NCI-H345 treated with DMSO at 0.1 percent for 48 hours (cell line): ENCODE results near the gene RPH3AL.
"Not testable (repeated sequence)": the region's sequence is repeated elsewhere in the genome, so short reads cannot be mapped to it uniquely, and the experiment has no call there.

ENCODE experiments used
- DNase-seq: peaks from one replicate; lab custom pipeline; 2025; ENCODE audit not compliant: unreplicated experiment; lab: John Stamatoyannopoulos, UW

RPH3AL gene

DNA sequence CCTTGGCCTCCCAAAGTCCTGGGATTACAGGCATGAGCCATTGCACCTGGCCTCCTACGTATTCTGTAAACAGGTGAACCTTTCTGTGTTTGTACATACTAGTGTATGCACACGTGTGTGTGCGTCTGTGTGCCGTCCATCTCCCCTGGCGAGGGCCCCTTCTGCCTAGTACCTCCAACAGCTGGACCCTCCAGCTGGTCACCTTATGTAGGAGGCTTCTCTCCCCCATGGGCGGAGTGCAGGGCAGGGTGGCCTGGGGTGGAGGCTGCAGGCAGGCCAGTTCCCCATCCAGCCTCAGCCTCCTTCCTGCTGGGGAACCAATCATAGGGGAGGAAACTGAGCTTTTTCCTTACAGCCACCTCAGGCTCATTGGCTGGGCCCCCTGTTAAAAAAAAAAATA, 146.8 kb downstream of the RPH3AL start:
- no peak for DNase-seq

DNA sequence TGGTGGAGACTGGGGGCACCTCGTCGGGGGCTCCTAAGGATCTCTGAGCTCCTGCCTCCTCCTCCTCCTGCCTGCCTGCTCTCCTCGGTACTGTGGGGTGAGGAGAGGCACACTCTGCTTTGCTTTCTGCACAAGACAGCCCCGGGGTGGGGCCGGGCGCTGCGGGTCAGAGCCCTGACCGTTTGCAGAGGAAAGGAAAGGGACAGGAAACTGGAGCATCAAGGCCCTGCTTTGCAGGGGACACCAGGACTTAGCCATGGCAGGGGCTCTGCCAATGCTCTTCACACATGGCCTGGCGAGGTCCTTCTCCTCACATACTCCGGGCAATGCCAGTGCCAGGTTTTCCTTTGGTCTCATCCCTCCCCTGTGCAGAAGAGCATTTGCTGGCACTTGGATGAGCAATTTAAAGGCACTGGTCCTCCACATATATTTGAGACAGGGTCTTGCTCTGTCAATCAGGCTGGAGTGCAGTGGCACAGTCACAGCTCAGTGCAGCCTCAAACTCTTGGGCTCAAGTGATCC, 147.4 kb downstream of the RPH3AL start:
- no peak for DNase-seq

DNA sequence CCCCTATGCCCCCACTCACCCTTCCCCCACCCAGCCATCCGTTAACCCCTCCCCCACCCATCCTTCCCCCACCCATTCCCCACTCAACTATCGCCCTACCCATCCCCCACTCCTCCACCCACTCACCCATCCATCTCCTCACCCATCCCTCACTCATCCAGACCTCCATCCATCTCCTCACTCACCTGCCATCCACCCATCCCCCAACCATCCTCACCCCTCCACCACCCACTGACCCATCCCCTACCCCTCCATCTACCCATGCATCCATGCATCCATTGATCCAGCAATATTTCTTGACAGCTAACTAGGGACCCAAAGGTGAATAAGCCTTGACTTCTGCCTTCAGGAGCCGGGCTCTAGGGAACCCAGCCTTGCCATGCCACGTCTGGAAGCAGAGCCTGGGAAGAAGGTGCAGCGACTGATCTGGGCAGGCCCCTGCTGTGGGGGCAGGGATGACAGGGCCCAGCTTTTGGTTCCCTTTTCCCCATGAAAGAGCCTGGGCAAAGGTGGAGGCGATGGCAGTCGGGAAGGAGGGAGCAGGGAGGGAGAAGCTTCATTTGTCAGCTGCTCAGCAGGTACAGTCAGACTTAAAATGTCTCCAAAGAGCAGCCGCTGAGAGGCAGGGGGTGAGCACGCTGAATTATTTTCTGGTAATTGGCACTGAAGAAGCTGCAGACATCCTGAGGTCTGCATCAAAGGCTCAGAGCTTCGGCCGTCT, 148.0 kb downstream of the RPH3AL start:
- no peak for DNase-seq

DNA sequence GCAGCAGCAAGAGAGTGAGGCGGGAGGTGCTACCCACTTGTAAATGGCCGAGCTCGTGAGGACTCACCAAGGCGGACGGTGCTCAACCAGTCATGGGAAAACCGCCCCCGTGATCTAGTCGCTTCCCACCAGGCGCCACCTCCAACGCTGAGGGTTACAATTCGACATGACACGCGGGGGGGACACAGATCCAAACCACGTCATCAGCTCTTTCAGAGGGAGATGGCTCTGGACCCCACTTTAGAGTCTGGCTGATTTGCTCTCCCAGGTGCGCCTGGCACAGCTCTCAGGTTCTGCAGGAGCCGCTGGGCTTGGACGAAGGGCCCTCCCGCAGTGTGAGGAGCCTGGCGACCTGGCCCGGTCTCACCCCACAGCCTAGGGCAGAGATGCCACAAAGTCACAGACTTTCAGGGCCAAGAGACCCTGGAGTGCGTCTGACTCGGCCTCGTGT, 150.1 kb downstream of the RPH3AL start:
- DNase-seq: no peak

DNA sequence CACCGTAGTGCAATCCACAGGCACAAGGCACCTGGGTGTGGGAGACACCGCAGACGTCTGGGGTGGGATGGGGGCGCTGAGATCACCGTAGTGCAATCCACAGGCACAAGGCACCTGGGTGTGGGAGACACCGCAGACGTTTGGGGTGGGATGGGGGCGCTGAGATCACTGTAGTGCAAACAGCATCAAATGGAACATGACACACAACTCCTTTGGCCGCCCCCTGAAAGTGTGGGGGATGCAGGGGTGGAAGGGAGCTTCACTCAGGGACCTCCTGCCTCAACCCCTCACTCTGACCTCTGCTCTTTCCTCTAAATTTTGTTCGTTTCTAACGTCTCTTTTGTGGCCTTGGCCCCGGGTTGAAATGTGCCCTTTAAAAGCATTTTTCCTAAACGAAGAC, 150.9 kb downstream of the RPH3AL start:
- DNase-seq: not testable (repeated sequence)

DNA sequence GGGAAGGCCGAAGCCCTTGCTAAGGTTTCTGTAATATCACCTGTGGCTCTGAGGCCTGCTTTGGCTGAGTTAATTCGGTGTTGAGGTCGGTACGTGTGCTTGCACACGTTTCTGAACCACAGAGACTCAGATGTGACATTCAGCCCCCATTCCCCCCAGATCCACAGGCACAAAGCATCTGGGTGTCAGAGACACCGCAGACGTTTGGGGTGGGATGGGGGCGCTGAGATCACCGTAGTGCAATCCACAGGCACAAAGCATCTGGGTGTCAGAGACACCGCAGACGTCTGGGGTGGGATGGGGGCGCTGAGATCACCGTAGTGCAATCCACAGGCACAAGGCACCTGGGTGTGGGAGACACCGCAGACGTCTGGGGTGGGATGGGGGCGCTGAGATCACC, 151.3 kb downstream of the RPH3AL start:
- DNase-seq: not testable (repeated sequence)

DNA sequence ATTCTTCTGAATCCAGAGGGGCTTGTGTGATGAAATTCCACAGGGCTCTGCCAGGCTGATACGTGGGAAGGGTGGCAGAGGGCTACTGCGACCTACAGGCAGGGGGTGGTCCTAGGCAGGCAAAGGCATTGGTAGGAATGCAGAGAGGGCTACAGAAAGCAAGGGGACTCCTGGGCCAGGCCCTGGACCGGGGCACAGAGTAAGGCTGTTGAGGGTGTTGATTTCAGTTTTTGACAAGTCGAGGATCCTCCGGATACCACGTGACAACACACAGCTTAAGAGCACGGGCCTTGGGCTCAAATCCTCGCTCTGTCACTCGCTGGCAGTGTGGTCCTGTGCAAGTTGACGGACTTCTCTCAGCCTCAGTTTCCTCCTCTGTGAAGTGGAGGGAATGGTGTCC, 152.0 kb downstream of the RPH3AL start:
- no peak for DNase-seq

DNA sequence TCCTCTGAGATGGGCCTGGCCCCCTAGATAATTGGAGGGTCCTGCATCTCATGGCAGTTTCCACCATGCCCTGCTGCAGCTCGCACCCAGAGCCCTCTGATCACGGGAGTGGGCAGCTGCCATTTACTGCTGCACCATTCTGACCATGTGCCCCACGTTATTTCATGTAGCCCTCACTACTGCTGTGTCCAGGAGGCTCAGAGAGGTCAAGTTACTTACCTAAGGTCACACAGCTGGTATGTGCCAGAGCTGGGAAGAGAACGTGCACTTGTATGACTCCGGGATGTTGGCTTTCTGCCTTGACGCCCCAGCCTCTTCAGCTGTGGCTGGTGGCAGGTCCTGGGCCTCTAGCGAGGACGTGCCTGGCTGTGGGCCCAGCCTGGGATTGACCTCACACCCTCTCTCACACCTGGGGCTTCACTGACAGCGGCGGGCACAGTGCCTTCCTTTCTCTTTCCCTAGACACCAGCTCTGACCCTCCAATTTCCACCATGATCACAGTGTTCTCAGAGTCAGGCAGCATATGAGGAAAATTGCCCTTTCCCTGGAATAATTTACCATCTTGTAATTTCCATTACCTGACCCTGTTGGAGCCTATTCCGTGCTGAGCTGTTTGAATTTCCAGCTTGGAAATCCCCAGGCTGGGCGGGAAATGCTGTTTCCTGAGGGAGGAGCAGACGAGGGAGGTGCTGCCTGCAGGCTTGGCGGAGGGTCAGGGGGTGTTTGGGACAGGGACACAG, 152.6 kb downstream of the RPH3AL start:
- no peak for DNase-seq

DNA sequence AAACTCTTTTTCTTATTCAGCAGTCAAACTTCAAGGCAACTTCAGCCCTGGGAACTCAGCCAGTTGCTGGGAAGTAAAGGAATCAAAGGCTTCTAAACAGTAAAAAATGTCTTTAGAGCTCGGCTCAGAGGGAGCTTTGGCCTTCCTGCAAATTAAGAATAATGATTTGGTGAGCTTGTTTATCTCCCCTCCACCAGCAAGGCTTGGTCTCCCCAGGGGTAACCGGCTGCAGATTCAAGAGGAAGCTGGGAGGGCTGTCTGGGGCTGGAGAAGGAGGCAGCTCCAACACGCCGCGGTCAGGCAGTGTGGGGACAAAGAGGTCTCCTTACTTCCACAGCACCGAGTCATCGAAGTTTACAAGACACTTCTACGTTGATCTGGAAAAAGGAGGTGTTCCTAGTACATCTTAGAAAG, 153.4 kb downstream of the RPH3AL start:
- no peak for DNase-seq

DNA sequence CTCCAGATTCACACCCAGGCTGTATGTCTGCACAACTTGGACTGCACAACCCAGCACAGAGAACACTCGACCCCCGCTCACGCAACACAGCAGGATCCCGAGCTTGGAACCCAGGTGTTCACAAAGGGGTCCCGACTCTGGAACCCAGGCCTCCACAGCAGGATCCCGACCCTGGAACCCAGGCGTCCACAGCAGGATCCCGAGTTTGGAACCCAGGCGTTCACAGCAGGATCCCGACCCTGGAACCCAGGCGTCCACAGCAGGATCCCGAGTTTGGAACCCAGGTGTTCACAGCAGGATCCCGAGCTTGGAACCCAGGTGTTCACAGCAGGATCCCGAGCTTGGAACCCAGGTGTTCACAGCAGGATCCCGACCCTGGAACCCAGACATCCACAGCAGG, 154.4 kb downstream of the RPH3AL start:
- DNase-seq: not testable (repeated sequence)

DNA sequence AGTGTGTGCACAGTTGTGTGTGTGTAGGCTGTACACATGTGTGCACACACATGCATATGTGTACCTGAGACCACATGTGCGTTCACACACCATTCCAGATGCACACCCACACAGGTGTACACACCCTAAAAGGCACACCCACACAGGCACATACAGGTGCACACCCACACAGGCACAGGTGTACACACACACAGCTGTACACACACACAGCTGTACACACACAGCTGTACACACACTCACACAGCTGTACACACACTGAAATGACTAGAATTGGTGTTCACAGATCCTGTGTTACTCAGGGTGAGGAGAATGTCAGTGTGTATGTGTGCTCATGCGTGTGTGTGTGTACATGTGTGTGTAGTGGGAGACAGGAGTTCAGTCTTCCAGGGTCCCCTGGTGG, 155.3 kb downstream of the RPH3AL start:
- DNase-seq: no peak

DNA sequence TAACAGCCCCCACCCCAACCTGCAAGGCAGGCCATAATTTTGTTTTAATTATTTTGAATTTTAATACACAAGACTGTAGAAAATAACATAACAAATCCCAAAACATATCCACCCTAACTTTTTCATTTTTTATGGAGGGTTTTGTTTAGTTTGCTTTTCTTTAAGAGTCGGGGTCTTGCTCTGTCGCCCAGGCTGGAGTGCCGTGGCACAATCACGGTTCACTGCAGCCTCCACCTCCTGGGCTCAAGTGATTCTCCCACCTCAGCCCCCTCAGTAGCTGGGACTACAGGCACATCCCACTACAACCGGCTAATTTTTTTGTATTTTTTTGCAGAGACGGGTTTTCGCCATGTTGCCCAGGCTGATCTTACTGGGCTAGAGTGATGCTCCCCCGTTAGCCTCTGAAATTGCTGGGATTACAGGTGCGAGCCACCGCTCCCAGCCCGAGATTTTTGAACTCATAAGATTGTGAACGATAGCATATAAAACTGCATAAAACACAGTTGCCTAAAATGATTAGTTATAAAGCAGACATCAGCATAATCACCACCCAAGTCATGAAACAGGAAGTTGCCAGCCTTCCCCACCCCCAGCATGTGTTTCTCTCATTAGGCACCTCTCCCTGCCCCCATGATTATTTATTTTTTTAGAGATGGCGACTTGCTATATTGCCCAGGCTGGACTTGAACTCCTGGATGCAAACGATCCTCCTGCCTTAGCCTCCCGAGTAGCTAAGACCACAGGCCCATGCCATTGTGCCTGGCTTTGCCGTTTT, 157.6 kb downstream of the RPH3AL start:
- no peak for DNase-seq

DNA sequence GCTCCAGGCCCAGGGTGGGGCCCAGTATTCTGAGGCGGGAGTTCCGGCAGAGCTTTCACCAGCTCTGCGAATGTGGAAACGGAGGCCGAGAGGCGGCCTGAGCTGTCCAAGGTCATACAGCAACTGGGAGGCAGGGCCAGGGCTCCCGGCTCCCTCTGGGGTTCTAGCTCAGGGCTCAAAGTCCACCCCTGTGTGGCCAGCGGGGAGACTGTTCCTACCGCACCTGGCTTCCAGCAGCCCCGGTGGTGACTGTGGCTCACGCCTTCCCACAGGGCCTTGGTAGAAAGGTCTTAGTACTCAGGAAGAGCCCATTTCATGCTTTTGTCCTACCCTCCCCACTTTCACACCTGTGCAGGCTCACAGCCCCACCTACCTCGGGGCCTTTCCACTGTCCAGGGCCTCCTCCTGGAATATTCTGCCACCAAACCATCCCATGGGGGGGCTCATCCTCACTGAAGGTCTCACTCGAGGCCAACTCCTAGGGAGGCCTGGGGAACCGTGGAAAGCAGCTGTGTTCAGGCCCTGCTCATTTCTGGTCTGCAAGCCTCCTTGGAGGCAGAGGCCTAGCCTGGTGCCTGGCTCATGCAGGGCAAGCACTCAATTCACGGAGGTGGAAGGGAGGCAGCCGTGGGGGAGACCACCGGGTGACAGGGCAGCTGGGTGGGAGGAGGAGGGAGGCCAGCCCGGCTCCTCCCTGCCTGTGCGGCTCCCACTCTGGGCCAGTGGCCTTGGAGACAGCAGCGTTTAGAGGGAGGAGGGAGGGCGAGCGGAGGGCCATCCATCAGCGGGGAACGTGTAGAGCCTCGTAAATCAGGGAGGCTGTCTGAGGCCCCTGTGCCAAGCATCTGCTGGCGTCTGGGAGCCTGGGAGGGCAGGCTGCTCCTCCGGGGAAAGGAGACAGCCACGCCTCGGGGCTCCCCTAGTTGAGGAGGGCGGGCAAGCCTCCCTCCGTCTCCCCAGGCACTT, 158.5 kb downstream of the RPH3AL start:
- DNase-seq: no peak

DNA sequence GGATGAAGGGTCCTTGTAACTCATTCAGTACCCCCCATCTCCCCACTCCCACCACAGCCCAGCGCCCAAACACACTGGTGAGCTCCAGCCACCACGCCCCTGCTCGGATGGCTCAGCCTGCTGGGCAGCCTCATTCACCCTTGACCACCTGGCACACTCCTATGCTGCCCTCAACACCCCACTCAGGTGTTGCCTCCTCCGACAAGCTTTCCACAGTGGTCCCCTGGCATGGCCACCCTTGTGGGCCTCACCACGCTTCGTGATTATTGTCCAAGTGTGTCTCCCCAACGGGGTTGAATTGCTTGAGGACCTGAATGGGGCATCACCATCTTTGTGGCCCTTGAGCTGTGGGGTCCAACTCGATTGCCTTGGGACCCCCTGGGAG, 159.2 kb downstream of the RPH3AL start:
- DNase-seq: no peak

DNA sequence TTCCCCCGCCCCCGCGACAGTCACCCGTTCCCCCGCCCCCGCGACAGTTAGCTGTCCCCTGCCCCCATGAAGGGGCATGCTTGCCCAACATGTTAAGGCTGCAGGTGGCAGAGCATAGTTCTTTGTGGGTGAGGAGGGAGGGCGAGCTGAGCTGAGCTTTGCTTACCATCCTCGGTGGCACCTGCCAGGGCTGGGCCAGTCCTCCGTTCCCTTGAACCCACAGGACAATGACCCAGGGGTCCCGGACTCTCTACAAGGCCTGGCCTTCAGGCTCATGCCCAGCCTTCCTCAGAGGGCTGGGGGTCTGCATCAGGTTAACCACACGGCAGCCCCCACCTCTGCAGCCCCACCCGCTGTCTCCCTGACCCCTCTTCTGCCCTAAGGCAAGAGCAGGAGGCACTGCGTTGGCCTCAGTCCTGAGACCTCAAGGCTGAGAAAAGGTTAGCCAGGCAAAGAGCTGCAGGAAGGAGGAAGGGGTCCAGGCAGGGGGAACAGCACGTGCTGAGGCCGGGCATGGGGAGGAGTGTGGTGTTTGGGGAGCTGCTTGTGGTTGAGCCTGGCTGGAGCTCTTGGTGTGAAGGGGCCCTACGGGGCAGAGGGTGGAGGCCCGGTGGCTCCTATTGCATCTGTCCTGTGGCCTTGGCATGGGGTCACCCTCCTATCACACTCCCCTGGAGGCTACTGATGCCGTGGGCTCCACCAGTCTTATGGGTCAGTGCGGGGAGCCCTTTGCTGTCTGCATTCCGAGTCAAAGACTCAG, 159.8 kb downstream of the RPH3AL start:
- DNase-seq: no peak

DNA sequence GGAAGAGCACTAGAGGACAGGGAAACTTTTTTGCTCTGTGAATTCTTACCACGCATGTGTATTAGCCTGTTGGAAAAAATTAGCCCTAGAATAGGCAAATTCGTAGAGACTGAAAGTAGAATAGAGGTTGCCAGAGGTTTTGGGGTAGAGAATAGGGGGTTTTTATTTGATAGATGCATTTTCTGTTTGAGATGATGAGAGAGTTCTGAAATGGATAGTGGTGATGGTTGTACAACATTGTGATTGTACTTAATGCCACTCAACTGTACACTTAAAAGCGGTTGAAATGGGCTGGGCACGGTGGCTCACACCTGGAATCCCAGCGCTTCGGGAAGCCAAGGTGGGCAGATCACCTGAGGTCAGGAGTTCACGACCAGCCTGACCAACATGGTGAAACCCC, 163.2 kb downstream of the RPH3AL start:
- DNase-seq: no peak

DNA sequence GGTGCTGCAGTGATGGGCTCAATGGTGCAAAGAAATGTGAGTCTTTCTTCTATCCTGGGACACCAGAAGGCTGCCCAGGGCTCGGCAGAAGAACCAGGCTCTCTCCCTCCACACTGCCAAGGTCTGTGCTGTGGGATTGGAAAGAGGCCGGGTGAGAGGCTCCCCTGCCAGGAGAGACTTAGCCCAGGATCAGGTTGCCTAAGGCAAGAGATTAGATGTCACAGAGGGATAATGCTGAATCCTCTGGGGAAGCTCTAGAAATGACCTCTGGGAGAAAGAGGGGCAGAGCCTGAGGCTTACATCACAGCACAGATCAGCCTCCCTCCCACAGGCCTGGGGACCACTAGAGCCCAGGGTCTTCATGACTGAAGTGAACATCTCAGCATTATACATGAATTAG, 165.5 kb downstream of the RPH3AL start:
- no peak for DNase-seq

DNA sequence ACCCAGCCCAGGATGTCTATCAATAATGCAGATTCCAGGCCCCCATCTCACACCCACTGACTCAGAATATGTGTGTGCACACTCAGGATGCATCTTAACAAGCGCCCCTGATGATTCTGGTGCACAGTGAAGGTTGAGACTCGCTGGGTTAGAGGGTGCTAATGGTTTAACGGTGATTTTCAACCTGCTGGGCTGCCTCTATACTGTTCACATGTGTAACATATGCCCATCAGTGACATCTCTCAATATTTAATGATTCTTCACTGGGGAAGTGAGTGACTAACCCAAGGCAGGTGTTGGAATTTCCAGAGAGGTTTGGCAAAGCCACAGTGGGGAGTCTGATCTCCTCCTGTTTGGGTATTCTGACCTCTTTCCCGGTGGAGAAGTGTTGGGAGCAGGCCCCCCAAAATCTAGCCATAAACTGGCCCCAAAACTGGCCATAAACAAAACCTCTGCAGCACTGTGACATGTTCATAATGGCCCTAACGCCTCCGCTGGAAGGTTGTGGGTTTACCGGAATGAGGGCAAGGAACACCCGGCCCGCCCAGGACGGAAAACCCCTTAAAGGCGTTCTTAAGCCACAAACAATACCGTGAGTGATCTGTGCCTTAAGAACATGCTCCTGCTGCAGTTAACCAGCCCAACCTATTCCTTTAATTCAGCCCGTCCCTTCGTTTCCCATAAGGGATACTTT, 167.0 kb downstream of the RPH3AL start:
- DNase-seq: no peak

DNA sequence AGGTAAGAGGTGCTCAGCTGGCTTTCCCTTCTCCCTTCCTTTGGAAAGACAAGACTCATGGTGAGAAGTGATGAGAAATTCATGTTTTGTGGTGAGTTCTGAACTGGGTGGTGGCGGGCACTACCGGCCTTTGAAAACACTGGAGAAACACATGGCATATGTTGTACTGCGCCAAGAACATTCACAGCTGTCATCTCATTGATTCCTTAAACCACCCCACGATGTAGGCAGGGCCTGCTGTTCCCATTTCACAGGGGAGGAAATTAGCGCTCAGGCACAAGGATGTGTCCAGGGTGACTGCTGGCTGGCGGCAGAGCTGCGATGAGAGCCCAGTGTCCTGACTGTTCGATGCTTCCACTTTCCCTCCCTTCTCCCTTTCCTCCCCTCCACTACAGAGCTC, 169.6 kb downstream of the RPH3AL start:
- DNase-seq: no peak
